GM19099 (cell line): Measurements from ENCODE around the gene CHCHD6.

Experiments
- POLR2A ChIP-seq: IDR thresholded peaks from 3 replicates; pipeline ENCODE4 v1.6.1; 2011; ENCODE audit warnings: low read depth; ENCODE audit not compliant: insufficient read length; ENCODE audit errors: extremely low read depth

Gene CHCHD6, protein sequence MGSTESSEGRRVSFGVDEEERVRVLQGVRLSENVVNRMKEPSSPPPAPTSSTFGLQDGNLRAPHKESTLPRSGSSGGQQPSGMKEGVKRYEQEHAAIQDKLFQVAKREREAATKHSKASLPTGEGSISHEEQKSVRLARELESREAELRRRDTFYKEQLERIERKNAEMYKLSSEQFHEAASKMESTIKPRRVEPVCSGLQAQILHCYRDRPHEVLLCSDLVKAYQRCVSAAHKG

DNA sequence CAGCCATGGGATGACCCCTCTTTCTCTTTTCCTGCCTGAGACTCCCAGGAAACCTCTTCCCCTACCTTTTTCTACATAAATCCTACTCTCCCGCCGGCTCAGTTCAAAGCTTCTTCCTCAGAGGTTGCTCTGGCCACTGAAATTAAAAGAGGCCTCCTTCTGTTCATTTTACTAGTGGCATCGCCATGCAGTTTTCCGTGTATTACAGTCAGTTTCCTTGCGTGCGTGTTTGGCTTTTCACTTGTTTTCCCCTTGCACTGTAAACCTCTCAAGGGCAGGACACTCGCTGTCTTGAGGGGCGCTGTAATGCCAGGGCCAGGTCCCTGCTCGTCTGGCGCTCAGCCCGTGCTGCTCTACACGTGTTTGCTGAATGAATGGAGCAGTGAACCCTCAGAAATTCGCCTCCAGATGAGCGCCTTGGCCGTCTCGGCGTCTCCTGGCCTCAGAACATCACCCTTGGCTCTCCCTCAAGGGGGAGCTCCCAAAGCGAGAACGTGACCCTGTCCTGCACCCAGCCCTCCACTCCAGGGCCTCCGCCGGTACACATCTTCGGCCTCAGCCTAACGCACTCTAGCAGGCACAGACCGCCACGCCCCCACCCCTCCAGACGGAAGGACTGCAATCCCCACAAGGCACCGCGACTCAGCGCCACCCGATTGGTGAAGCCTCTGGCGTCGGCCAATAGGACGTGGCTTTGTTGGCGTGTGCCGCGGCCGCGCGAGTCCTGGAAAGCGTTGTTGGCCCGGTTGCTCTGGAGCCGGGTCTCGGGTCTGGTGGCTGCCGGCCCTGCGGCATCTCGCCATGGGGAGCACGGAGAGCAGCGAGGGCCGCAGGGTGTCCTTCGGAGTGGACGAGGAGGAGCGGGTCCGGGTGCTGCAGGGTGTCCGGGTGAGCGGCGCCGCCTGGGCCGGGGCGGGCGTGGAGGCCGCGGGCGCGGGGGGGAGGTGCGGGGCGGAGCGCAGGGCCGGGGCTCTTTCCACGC is at the start of gene CHCHD6:
TSS of gene CHCHD6 (plus strand) at position 729 of the 982 bp plus-strand sequence. CDS start at position 802, 73 bp downstream.
- TF ChIP-seq POLR2A, result no peak

DNA sequence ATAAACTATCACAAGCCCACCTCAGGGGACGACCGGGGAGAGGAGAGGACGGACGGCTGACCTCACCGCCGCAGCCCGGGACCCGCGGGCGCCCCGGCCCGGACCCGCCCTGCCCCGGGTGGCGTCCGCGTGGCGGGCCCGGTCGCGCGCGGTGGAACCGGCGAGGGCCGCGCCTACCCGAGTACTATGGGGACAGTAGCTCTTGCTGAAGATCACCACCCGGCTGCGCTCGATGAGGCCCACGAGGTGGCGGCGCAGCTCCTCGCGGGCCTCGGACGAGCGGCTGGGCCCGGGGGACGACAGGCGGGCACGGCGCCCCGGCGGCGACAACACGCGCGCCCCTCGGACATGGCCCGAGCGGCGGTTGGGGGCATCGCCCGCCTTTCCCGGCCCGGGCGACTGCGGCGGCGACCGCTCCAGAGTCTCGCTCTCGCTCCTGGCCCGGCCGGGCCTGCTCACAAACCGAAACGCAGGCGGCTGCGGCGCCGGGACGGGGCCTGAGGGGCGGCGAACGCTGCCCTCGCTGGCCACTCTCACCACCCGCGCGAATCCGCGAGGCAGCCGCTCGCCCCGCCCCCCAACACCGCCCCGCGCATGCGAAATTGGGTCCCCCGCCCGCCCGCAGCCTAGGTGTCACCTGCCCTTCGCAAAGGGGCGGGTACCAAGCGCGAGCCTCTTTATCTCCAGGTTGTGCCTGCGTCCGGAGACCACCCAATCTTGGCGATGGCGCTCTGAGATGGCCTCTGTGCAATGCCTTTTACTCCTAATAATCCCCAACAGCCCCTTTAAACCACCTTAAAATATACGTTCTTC is 49.3 kb upstream of the CHCHD6 start, which contains the start of gene TXNRD3:
TSS of gene TXNRD3 (minus strand) at position 554 of the 813 bp plus-strand sequence.
- no peak for TF ChIP-seq POLR2A

DNA sequence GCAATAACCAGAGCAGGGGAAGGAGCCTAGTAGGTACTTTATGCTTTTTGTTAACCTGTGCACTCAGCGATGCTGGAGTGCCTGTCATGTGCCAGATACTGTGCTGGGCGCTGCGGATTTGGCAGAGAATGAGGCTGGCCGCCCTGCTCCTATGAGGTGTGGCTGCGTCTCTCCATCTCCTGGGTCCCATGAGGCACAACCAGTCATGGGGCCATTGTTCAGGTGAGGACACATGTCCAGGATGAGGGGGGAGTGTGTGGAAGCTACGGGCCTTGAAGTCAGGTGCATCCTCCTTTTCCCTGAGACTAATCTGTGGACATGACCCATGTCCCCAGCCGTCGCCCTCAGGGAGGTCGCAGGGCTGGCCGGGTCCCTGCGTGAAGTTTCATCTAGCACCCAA is 48.2 kb upstream of the CHCHD6 start:
- TF ChIP-seq POLR2A, result no peak

DNA sequence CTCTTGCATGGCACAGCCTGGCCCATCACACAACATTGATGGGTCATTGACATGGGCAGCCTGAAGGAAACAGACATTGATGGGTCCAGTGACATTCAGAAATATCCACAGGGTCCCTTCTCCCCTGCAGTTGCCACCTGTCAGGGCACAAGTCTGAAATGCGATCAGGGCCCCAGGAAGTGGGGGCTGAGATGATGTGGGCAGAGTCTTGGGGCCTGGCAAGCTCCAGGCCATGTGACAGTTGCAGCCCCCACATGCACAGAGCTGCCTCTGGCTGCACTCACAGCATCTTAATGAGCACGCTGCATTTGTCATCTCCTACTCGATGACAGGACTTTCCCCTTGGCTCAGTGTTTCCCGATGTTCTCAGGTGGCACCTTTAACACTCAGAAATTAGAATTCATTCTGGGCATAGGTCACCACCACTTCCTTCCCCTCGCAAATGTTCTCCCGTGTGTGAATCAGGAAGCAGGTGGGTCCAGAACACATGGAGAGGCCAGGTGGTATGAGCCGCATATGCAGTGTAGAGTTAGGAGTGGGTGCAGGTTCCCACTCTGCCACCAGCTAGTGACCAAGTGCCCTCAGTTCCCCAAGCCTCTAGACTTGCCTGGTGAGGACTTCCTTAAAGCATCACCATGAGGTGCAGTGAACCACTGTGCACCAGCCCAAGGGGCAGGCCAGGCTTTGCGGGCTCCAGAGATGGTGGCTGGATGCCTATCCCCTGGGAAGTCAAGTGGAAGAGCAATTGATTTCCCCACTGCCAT is 47.5 kb upstream of the CHCHD6 start:
- TF ChIP-seq POLR2A, result no peak

DNA sequence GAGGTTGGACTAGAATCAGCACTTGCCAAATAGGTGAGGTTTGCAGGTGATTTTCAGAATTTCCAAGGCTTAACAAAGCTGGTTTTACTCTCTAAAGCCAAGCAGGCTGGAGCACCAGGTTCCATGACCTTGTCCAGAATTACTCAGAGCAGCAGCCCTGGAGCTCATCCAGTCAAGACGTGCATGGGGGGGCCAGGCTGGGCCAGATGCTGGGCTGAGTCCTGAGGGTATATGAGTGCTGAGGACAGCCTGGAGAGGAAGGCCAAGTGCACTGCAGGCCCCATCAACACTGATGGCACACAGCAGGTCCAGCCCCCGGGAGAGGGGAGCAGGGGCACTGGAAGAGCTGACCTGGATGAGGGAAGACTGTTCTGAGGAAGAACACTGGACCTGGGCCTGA is 46.1 kb upstream of the CHCHD6 start:
- no peak for TF ChIP-seq POLR2A

DNA sequence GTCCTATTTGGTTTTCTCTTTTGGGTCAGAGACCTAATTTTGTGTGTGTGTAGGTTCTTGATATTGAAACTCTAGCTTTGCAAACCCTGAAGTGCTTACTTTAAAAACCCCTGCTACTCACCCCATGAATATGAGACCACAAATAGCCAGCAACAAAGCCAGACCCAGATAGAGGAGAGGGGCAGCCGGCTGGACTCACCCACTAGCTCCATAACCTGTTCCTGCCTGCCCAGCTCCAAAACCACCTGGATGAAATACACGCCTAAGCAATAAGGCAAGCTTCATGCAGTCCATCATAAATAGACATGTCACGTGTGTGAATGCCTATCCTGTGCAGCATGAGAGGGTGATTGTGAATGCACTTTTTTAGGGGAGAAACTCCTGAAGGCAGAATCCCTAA is 45.5 kb upstream of the CHCHD6 start:
- no peak for TF ChIP-seq POLR2A

DNA sequence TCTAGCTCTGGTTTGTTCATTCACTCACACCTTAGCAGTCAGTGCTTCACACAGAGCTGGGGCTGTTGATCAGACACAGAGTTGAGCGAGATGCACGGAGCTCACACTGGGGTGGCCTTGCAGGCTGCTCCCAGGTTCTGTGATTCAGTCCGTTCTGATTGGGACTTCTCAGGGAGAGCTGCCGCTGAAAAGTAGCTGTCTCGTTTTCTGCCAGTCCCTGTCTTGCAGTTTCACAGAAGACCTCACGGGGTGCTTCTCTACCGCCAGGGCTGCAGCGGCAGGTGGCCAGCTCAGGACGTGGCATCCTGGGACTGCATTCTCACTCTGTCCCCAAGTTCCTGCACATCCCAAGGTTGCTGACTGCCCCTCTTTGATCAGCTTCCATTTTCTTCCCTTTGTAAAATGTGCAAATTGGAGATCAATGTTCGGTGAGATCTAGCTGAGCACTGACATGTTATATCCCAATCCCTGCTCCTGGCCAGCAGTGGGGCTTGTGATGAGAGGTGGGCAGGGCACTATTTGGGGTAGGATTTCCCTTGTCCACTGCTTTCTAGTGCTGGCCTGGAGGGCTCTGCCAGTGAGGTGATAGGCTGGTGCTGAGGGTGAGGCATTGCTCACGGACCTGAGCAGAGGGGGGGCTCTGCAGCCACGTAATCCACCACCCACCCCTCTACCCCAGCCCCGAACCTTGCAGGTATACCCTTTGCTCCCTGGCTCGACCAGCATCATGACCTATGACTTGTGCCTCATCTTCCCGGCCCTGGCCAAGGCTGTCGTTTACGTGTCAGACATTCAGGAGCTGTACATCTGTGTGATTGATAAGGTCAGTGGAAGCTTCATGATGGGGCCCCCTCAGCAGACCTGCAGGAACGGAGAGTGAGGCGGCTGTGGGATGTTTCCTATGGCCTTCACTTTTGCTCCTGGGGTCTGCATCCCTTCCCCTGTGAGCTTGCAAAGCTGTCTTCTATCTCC is 43.8 kb upstream of the CHCHD6 start:
- TF ChIP-seq POLR2A, result no peak

DNA sequence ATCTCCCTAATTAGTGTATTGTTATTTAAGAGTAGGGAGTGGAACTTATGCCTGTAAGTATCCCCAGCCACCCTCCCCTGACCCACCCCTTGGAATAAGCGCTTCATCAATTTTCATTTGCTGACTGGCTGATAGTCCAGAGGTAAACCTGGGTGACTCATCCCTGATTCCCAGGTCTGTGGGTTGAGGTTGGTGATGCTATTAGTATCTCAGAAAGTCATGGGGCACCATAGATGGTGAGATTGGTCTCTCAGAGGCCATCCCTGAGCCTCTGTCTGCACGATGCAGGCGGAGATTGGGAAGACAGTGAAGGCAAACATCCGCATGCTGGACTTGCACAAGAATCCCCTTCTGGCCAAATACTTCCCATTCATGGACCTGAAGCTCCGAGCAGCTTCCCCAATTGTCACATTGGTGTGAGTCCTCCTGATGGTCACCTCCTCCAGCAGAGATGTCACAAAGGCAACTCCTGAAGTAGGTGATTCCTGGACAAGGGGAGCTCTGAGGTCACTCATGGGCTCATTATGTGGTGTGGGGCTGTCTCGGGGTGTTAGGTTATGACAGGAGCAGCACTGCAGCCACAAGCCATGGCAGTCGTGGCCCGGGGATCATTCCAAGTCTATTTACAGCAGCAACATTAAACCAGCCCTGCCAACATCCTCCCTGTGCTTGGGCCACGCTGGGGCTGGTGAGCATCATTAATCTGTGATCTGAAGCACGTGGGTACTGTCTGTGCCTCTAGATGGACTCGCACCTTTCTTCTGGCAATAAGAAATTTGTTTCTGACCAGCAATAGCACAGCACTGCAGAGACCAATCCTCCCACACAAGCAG is 42.3 kb upstream of the CHCHD6 start:
- TF ChIP-seq POLR2A, result no peak

DNA sequence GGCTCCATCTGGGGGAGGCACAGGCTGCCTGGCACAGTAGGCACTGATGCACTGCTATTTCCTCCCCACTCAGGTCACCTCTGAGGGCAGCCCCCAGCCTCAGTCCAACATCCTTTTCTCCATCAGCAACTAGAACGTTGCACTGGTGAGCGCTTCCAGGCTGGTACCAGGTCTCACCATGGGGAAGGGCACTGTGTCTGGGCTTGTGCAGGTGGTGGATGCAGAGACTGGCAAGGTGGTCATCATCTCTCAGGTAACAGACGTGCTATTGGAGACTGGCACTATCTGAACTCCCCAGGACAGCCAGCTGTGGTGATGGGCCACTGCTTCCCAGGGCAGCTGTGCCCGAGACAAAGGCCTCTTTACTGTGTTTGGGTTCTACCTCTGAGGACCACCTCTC is 40.8 kb upstream of the CHCHD6 start:
- TF ChIP-seq POLR2A, result no peak

DNA sequence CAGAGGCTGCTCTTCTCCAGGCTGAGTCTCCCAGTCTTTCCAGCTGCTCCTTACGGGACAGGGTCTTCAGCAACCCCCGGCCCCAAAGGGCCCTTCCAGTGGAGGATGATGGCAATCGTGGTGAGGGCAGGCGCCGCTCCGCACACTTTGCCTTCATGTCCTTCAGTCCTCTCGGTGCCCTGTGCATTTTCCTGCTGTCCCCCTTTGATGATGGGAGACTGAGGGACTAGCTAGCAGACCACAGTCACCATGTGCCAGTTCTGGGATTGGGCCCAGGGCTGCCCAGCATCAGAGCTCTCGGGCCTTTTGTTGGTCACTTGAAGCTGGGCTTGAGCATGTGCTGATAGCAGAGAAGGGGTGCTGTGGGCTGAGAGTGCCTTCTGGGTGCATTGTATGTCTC is 40.3 kb upstream of the CHCHD6 start:
- TF ChIP-seq POLR2A, result no peak

DNA sequence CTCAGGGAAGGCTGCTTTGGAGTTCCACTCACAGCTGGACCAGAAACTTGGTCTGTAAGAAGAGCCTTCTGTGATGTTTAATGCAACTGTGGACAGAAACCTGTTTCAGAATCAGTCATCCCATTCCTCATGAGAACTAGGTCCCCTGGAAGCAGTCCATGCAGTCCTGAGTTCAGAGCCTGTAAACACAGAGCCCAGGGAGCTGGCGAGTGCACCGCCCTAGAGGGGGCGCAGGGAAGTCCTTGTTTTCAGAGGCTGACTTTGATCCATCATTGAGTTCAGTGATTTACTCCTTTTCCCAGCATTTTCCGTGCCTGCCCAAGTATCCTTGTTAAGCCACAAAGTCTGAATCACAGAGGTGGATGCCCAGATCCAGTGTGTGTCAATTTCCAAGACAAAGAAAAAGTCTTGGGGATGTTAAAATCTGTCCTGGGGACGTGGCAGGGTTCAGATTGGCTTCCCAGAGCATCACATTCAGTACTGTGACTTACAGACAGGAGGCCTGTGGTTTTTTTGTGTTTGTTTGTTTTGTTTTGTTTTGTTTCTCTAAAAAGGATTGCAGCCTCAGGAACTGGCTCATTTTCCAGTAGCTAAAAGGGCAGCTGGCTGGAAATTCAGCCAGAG is 39.3 kb upstream of the CHCHD6 start:
- no peak for TF ChIP-seq POLR2A
